ENCODE results near the gene SSRP1.

DNA sequence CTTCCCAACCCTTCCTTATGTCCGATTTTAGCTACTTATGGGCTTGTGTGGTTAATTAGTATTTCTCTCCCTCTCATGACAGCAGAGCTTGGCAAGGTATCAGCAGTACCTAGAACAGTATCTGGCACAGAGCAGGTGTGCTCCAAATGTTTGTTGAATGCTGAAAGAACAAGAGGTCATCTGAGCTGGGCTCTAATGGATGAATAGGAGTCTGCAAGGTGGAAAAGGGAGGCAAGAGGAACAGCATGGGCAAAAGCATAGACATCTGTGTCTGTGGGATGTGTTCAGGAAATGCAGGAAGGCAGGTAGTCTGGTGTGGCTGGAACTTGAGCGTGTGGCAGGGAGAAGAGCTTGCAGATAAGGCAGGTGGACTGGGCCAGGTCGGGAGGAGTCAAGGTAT lies 26.2 kb upstream of the SSRP1 start:
- TF ChIP-seq, protein P1, sequence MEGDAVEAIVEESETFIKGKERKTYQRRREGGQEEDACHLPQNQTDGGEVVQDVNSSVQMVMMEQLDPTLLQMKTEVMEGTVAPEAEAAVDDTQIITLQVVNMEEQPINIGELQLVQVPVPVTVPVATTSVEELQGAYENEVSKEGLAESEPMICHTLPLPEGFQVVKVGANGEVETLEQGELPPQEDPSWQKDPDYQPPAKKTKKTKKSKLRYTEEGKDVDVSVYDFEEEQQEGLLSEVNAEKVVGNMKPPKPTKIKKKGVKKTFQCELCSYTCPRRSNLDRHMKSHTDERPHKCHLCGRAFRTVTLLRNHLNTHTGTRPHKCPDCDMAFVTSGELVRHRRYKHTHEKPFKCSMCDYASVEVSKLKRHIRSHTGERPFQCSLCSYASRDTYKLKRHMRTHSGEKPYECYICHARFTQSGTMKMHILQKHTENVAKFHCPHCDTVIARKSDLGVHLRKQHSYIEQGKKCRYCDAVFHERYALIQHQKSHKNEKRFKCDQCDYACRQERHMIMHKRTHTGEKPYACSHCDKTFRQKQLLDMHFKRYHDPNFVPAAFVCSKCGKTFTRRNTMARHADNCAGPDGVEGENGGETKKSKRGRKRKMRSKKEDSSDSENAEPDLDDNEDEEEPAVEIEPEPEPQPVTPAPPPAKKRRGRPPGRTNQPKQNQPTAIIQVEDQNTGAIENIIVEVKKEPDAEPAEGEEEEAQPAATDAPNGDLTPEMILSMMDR (IDR thresholded peaks at IDR 0.05; ENCODE audit: low read depth, low read length, poor library complexity, severe bottlenecking): no peak
- no peak for TF ChIP-seq EZH2phosphoT487 (IDR thresholded peaks at IDR 0.05; ENCODE audit: borderline replicate concordance, low read length)

Data from DOHH2 (cell line).